Suppressor macrophage (primary cell): ENCODE results near the gene TUT4.

ENCODE experiments used
- DNase-seq, 4 experiments: peaks; one replicate each; pipeline ENCODE4 v3.0.0-alpha.2; 2020 to 2022

The TUT4 gene

GRCh38 chr1:52469108-52469507 is 83.8 kb downstream of the TUT4 start:
- DNase-seq, result no peak

- DNase-seq, result no peak
Measured at GRCh38 chr1:52463891-52464290, 89.0 kb downstream of the TUT4 start.

- DNase-seq, result no peak
Measured at GRCh38 chr1:52461821-52462220, 91.1 kb downstream of the TUT4 start.

- DNase-seq, result no peak
Measured at GRCh38 chr1:52460694-52461093, 92.2 kb downstream of the TUT4 start.

GRCh38 chr1:52455686-52456085 is 97.2 kb downstream of the TUT4 start:
- no peak for DNase-seq

- no peak for DNase-seq
Measured at GRCh38 chr1:52454779-52455178, 98.1 kb downstream of the TUT4 start.

GRCh38 chr1:52454127-52454526 is 98.8 kb downstream of the TUT4 start:
- DNase-seq, result no peak

- no peak for DNase-seq
Measured at GRCh38 chr1:52444463-52444862, 108.4 kb downstream of the TUT4 start.

GRCh38 chr1:52439976-52440375 is 112.9 kb downstream of the TUT4 start:
- peak in 1 of 4 experiments; percentile 17 for DNase-seq

- no peak for DNase-seq
Measured at GRCh38 chr1:52436817-52437216, 116.1 kb downstream of the TUT4 start.

GRCh38 chr1:52435650-52436049 is 117.2 kb downstream of the TUT4 start:
- DNase-seq, result no peak

- DNase-seq, result no peak
Measured at GRCh38 chr1:52435211-52435610, 117.7 kb downstream of the TUT4 start.

- no peak for DNase-seq
Measured at GRCh38 chr1:52432807-52433206, 120.1 kb downstream of the TUT4 start.

- no peak for DNase-seq
Measured at GRCh38 chr1:52427152-52427551, 125.7 kb downstream of the TUT4 start.

GRCh38 chr1:52426371-52426770 is 126.5 kb downstream of the TUT4 start:
- no peak for DNase-seq

GRCh38 chr1:52424813-52425212 is 128.1 kb downstream of the TUT4 start:
- no peak for DNase-seq

GRCh38 chr1:52424231-52424636 is 128.7 kb downstream of the TUT4 start:
- DNase-seq, result peak; percentile 9 to 35 (median 23)

GRCh38 chr1:52423771-52424170 is 129.1 kb downstream of the TUT4 start:
- no peak for DNase-seq

GRCh38 chr1:52423055-52423454 is 129.8 kb downstream of the TUT4 start:
- DNase-seq, result no peak

GRCh38 chr1:52420713-52421112 is 132.2 kb downstream of the TUT4 start:
- DNase-seq, result no peak

GRCh38 chr1:52416811-52417210 is 136.1 kb downstream of the TUT4 start:
- DNase-seq, result no peak

- DNase-seq, result no peak
Measured at GRCh38 chr1:52414942-52415341, 137.9 kb downstream of the TUT4 start.

GRCh38 chr1:52413410-52413989 is 139.4 kb downstream of the TUT4 start:
- no peak for DNase-seq

GRCh38 chr1:52404975-52405338 is 147.9 kb downstream of the TUT4 start:
- DNase-seq, result no peak
